Stimulated activated CD8-positive, alpha-beta memory T cell treated with anti-CD3 and anti-CD28 coated beads, Interleukin-12 subunit alpha, Interleukin-12 subunit beta, amount 100 ng/mL, for 1 hour (primary cell): ENCODE results near the gene VRK3.
"Not testable (repeated sequence)": the region's sequence is repeated elsewhere in the genome, so short reads cannot be mapped to it uniquely, and the experiment has no call there.

ENCODE experiments used
- DNase-seq: peaks from one replicate; pipeline ENCODE4 v3.0.0-alpha.2; 2020; ENCODE audit warnings: low read depth

VRK3 gene

GRCh38 chr19:50025022-50025793 is at the start of gene VRK3:
VRK3 (minus strand) TSS chr19:50025372; CDS start chr19:50016162, 9,210 bp downstream.
- DNase-seq, result peak; percentile 97

GRCh38 chr19:50068382-50068781 is 43.2 kb upstream of the VRK3 start:
- DNase-seq, result not testable (repeated sequence)

GRCh38 chr19:50067575-50067974 is 42.4 kb upstream of the VRK3 start:
- DNase-seq, result no peak

- no peak for DNase-seq
Observed at GRCh38 chr19:50065938-50066337, 40.8 kb upstream of the VRK3 start.

- no peak for DNase-seq
Observed at GRCh38 chr19:50061650-50062049, 36.5 kb upstream of the VRK3 start.

GRCh38 chr19:50060107-50060506 is 34.9 kb upstream of the VRK3 start:
- DNase-seq, result no peak

- DNase-seq, result no peak
Observed at GRCh38 chr19:50059045-50059444, 33.9 kb upstream of the VRK3 start.

- no peak for DNase-seq
Observed at GRCh38 chr19:50058425-50058824, 33.3 kb upstream of the VRK3 start.

GRCh38 chr19:50053119-50053518 is 27.9 kb upstream of the VRK3 start:
- DNase-seq, result no peak

GRCh38 chr19:50051964-50052363 is 26.8 kb upstream of the VRK3 start:
- no peak for DNase-seq

GRCh38 chr19:50051228-50051895 is 26.2 kb upstream of the VRK3 start:
- not testable (repeated sequence) for DNase-seq

GRCh38 chr19:50050406-50051227 is 25.4 kb upstream of the VRK3 start:
- peak; percentile 73 for DNase-seq

- no peak for DNase-seq
Observed at GRCh38 chr19:50047671-50048070, 22.5 kb upstream of the VRK3 start.

- DNase-seq, result peak; percentile 42
Observed at GRCh38 chr19:50046649-50047503, 21.7 kb upstream of the VRK3 start.

- DNase-seq, result no peak
Observed at GRCh38 chr19:50044922-50045321, 19.8 kb upstream of the VRK3 start.

GRCh38 chr19:50043967-50044366 is 18.8 kb upstream of the VRK3 start:
- no peak for DNase-seq

GRCh38 chr19:50042363-50043024 is 17.3 kb upstream of the VRK3 start:
- DNase-seq, result no peak

- no peak for DNase-seq
Observed at GRCh38 chr19:50040967-50041366, 15.8 kb upstream of the VRK3 start.

GRCh38 chr19:50039968-50040367 is 14.8 kb upstream of the VRK3 start:
- no peak for DNase-seq

- DNase-seq, result no peak
Observed at GRCh38 chr19:50036908-50037307, 11.7 kb upstream of the VRK3 start.

GRCh38 chr19:50030937-50031336 is 5.8 kb upstream of the VRK3 start:
- no peak for DNase-seq
